ENCODE data around the gene RPS6KA2. TPM values are rescaled to one million over a fixed set of nuclear protein-coding genes. Genes with fewer than 3 reads are reported as not detected.

RPS6KA2 gene
- total RNA-seq, 2 donors from 2014 or later: 7.8 to 13.6 TPM

GRCh38 chr6:166520905-166521834, 105.9 kb downstream of the RPS6KA2 start:
- Histone ChIP-seq H3K4me1 (no peaks in the 10 kb centered on the region), H3K36me3 (no peaks in the 10 kb centered on the region), H3K27ac (no peak overlapping the region), H3K9ac (ENCODE audit: low read depth in 2 of 2, low read length in 2 of 2) (no peak overlapping the region), H3K27me3 (no peaks in the 10 kb centered on the region), H3K4me3 (no peak overlapping the region), H3K9me3 (no peaks in the 10 kb centered on the region)
- TF ChIP-seq, protein P1, sequence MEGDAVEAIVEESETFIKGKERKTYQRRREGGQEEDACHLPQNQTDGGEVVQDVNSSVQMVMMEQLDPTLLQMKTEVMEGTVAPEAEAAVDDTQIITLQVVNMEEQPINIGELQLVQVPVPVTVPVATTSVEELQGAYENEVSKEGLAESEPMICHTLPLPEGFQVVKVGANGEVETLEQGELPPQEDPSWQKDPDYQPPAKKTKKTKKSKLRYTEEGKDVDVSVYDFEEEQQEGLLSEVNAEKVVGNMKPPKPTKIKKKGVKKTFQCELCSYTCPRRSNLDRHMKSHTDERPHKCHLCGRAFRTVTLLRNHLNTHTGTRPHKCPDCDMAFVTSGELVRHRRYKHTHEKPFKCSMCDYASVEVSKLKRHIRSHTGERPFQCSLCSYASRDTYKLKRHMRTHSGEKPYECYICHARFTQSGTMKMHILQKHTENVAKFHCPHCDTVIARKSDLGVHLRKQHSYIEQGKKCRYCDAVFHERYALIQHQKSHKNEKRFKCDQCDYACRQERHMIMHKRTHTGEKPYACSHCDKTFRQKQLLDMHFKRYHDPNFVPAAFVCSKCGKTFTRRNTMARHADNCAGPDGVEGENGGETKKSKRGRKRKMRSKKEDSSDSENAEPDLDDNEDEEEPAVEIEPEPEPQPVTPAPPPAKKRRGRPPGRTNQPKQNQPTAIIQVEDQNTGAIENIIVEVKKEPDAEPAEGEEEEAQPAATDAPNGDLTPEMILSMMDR (IDR thresholded peaks at IDR 0.05): no peak
- intact Hi-C loops (cut with DNase I): no loop called here
- DNase-seq: no peak

GRCh38 chr6:166516251-166516884, 110.7 kb downstream of the RPS6KA2 start:
- Histone ChIP-seq H3K36me3 (no peaks in the 10 kb centered on the region), H3K4me3 (no peak overlapping the region), H3K4me1 (no peaks in the 10 kb centered on the region), H3K9me3 (no peaks in the 10 kb centered on the region), H3K27me3 (no peaks in the 10 kb centered on the region), H3K9ac (ENCODE audit: low read depth in 2 of 2, low read length in 2 of 2) (no peak overlapping the region), H3K27ac (no peak overlapping the region)
- intact Hi-C loops (cut with DNase I): no loop called here
- TF ChIP-seq, protein P1 (IDR thresholded peaks at IDR 0.05): no peak
- DNase-seq: no peak

GRCh38 chr6:166515072-166515810, 111.8 kb downstream of the RPS6KA2 start:
- Histone ChIP-seq H3K27ac (no peak overlapping the region), H3K9me3 (no peaks in the 10 kb centered on the region), H3K9ac (ENCODE audit: low read depth in 2 of 2, low read length in 2 of 2) (no peak overlapping the region), H3K27me3 (no peaks in the 10 kb centered on the region), H3K4me3 (no peak overlapping the region), H3K4me1 (no peaks in the 10 kb centered on the region), H3K36me3 (no peaks in the 10 kb centered on the region)
- no peak for DNase-seq
- TF ChIP-seq, protein P1 (IDR thresholded peaks at IDR 0.05): no peak
- intact Hi-C loops (cut with DNase I): no loop called here

DNA sequence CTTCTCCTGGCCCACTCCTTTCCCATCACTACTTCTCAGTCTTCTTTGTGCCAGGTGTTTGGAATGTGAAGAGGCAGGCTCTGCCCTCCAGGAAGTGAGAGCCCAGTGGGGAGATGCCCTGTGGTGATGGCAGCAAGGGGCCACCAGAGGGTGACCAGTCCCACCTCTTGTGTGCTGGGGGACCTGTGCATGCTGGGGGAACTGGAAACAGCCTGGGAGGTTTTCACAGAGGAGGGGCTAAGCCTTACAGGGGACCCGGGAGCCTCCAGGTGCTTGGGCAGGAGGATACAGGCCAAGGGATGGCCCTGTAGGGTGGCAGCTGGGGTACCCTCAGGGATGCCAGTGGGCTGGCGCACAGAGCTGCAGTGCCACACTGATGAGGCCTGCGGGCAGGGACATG, 112.9 kb downstream of the RPS6KA2 start:
- H3K27me3 ChIP-seq: no peaks in the 10 kb centered on the region
- DNase-seq: no peak
- H3K36me3 ChIP-seq: no peaks in the 10 kb centered on the region
- TF ChIP-seq, protein P1 (IDR thresholded peaks at IDR 0.05): no peak
- H3K9me3 ChIP-seq: no peaks in the 10 kb centered on the region
- no peaks in the 10 kb centered on the region for H3K4me1 ChIP-seq
- no peak overlapping the region for H3K9ac ChIP-seq (ENCODE audit: low read depth in 2 of 2, low read length in 2 of 2)
- intact Hi-C loops (cut with DNase I): no loop called here
- no peak overlapping the region for H3K27ac ChIP-seq
- no peak overlapping the region for H3K4me3 ChIP-seq

GRCh38 chr6:166512567-166512966, 114.5 kb downstream of the RPS6KA2 start:
- intact Hi-C loops (cut with DNase I): no loop called here
- Histone ChIP-seq H3K27me3 (no peaks in the 10 kb centered on the region), H3K4me1 (no peaks in the 10 kb centered on the region), H3K9me3 (no peaks in the 10 kb centered on the region), H3K27ac (no peak overlapping the region), H3K4me3 (no peak overlapping the region), H3K9ac (ENCODE audit: low read depth in 2 of 2, low read length in 2 of 2) (no peak overlapping the region), H3K36me3 (no peaks in the 10 kb centered on the region)
- DNase-seq: no peak
- TF ChIP-seq, protein P1 (IDR thresholded peaks at IDR 0.05): no peak

All from colonic mucosa (tissue), 4 donors.